Measurements from ENCODE around the gene PPP6R3.

Gene PPP6R3

GRCh38 chr11:68654978-68655377, 194.4 kb downstream of the PPP6R3 start:
- DNase-seq: no peak

DNA sequence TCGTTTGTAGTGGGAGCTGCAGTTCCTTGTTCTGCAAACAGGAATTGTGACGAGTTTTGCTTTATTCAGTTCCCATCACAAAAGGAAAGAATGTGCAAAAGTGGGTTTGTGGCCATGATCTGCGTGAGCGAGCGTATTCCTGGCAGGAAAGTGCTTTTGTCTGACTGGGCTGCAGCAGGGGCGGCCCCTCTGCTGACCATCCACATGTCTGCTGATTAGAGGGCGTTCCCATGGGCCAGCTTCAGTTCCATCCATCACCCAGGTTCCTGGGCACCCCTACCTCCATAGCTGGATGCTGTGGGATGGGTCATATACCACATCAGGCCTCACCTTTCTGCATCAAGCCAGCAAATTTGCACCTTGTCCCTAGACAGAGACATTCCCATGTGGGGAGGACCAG, 194.9 kb downstream of the PPP6R3 start:
- no peak for DNase-seq

- DNase-seq: no peak
Measured at GRCh38 chr11:68655806-68656205, 195.3 kb downstream of the PPP6R3 start.

DNA sequence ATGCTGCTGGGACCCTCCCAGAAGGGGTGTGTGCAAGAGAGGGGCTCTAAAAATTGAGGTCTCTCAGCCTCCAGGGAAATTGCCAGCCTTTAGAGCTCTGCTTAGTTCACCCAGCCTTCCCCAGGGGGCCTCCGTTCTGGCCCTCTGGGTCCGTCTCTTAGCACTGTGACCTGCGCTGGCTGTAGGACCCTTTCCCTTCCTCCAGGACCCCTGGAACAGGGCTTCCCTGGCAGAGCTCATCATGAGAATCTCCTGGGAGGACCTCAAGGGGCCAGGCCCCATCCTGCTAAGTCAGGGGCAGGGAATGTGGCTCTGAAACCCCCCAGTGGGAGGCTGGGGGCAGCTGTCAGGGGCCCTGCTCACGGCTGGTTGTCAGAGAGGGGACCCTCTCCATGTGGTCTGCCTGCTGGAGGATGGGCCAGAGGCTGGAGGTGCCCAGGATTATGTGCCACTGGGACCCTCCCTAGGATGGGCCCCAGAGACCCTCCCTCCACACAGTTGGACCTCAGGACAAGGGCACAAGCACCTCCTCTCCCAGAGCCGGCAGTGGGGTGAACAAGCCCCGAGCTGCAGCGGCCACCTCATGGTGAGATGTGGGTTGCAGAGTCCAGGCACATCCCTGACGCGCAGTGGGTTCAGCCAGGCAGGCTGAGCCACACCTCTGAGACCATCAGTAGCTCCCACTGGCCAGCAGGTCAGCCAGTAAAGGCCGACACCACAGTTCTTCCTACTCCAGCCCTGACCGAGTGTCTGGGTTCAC, 196.6 kb downstream of the PPP6R3 start:
- DNase-seq: no peak

DNA sequence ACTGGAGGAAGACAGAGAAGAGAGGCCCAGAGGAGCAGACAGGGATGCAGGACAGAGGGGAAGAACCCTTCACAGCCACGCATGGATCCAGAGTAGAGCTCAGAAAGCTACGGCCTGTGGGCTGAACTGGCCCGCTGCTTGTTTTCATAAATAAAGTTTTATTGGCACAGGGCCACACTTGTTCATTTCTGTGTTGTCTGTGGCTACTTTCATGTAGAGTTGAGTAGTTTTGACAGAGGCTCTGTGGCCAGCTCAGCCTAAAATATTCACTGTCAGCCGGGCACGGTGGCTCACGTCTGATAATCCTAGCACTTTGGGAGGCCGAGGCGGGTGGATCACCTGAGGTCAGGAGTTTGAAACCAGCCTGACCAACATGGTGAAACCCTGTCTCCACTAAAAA, 197.5 kb downstream of the PPP6R3 start:
- no peak for DNase-seq

DNA sequence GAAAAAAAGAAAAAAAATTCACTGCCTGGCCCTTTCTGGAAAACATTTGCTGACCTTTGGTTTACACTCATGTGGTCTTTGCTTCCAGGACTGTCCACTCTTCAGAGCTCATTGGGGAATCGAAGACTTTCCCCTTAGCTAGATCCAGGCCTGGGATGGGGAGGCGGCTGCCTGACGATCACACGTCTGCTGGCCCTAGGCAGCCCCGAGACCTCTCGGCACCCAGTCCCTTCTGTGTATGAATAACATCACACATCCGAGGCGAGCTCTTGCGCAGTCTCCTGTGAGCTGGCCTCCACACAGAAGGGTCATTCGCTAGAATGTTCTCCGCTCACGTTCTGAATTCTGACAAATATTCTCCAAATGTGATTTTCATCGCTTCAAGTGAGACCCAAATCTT, 198.1 kb downstream of the PPP6R3 start:
- DNase-seq: no peak

DNA sequence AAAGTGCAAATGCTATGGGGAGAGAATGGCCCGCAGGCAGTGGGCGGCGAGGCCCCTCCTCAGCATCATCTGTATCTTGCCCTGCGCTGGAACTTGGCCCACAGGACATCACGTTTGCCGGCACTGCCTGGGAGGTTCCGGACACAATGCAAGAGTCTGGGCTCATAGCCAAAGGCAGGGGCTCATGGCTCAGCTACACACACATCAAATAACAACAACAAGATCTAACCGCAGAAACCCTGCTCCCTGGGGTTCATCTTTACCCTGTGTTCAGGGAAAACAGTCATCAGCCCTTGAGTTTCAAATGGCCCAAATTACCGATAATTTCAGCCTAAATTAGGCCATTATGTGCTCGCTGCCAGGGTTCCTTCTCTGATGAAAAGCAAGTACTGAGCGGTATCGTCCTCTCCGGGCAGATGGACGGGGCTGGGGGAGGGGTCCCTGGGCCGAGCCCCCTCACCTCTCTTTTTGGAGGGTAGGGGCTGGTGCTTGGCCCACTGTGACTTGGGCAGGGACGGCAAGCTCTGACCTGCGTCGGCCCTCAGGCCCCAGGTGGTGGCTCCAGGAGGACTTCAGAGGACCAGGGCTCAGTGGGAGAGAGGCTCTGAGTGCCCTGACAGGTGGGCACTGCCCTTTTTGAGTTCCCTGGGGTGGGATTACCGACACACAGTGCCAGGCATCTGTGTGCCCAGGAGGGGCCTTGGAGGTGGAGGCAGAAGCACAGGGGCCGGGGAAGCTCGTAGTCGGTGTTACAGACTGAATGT, 198.8 kb downstream of the PPP6R3 start:
- DNase-seq: no peak

DNA sequence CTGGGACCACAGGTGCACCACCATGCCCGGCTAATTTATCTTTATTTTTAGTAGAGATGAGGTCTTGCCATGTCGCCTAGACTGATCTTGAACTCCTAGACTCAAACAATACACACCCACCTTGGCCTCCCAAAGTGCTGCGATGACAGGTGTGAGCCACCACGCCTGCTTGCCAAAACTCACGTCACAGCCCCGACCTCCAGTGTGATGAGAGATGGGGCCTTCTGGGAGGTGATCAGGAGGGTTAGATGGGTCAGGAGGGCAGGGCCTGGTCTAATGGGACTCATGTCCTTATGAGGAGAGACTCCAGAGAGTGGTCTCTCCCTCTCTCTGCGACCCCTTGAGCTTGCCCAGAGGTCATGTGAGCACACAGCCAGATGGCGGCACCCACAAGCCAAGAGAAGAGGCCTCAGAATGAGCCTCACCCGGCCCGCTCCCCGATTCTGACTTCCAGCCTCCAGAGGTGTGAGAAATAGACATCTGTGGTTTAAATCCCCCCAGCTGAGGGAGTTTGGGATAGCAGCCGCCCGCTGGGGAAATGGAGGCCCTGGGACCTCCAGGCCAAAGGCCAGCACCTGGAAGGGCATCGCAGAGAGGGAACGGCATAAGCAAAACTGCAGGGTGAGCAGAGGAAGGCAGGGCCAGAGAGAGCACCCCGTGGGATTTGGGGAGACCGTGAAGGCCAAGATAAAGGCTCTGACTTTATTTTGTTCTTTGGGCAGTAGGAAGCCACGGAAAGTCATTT, 199.7 kb downstream of the PPP6R3 start:
- no peak for DNase-seq

DNA sequence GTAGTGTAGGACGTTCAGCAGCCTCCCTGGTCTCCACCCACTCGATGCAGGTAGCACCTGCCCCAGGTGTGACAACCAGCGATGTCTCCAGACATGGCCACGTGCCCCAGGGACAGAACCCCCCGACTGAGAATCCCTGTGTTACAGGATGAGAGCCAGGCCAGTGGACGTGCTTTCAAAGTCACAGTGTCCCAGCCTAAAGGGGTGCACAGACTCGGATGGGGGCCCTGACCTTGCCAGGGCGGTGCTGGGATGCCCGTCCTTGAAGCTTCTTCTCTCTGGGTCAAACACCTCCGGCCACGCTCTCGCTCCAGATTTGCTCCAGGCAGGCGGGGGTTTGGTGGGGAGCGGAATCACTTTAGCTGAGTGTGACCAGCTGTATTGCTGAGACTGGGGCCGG, 200.5 kb downstream of the PPP6R3 start:
- no peak for DNase-seq

DNA sequence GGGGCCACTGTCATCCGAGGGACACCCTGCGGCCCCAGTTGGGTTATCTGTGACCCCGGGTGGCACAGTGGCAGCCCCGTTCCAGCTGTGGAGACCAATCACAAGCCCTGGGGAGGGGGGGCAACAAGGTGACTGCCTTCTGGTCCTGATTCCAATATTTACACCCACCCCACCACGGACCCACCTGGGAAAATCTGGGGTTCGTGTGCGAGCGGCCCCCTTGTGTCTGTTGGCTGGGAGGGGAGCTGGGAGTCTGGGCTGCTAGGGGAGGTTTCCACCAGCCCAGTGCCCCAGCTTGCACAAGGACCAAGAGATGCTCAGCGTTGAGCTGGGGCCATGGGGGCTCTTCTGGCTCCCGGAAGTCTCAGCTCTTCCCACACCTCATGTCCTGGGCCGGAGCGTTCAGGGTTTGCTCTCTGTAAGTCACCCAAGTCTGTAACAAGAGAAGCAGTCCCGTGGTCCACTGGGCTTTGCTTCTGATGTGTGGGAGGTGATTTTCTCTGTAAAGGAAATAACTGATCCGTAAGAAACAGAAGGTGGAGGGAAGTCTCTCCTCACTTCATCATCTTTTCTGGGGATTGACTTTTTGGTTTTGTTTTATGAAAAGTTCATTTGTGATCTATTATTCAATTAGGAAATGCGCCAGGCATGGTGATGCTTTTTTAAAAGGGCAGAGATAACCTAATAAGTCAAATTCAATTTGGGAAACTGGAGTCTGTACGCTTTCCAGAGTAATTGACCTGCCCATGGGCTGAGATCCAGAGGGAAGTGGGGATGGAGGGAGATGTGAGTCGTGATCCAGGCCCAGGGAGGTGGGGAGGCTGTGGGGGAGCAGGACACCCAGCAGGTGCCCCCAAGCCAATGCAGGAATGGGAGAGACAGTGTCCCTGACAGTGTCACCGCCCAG, 201.4 kb downstream of the PPP6R3 start:
- no peak for DNase-seq

- DNase-seq: no peak
Measured at GRCh38 chr11:68663482-68664010, 203.0 kb downstream of the PPP6R3 start.

DNA sequence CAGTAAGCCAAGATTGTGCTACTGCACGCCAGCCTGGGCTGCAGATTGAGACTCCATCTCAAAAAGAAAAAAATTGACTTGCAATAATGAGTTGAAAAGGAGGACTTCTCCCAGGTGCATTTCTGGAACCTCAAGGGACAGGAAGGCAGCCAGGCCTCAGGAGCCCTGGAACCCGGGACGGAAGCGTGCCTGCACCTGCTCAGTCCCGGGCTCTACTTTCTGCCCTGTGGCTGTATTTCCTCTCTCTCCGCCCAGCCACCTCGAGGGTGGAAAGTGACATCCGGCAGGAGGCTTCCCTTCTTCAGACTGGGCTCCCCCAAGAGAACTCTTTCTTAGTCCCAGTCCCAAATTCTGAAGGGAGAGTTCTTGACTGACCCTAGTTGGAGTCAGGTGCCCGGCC, 203.6 kb downstream of the PPP6R3 start:
- DNase-seq: no peak

GRCh38 chr11:68664906-68665305, 204.4 kb downstream of the PPP6R3 start:
- no peak for DNase-seq

Measured in 8988T (cell line).